Trophoblast cell (in vitro differentiated cells and primary cell): ENCODE data around the gene NR6A1.

ENCODE experiments used
- DNase-seq, 2 donors: peaks; one replicate each; pipeline ENCODE4 v3.0.0-alpha.2; 2016
- H2AFZ ChIP-seq: 2 replicates; pipeline ENCODE4 v1.6.1; 2013; ENCODE audit warnings: low read length, moderate library complexity, mild to moderate bottlenecking; ENCODE audit not compliant: insufficient read depth, poor library complexity
- H2AK5ac ChIP-seq: 2 replicates; pipeline ENCODE4 v1.6.1; 2013; ENCODE audit warnings: mild to moderate bottlenecking, low read length
- H2BK120ac ChIP-seq: 2 replicates; pipeline ENCODE4 v1.6.1; 2013; ENCODE audit warnings: low read length, mild to moderate bottlenecking, moderate library complexity; ENCODE audit not compliant: insufficient read depth, poor library complexity
- H2BK12ac ChIP-seq: 2 replicates; pipeline ENCODE4 v1.6.1; 2013; ENCODE audit warnings: mild to moderate bottlenecking, low read length, moderate library complexity
- H2BK5ac ChIP-seq: 2 replicates; pipeline ENCODE4 v1.6.1; 2013; ENCODE audit warnings: low read length, low read depth, moderate library complexity, mild to moderate bottlenecking; ENCODE audit not compliant: poor library complexity
- H3K14ac ChIP-seq: 2 replicates; pipeline ENCODE4 v1.6.1; 2013; ENCODE audit warnings: mild to moderate bottlenecking, low read length
- H3K18ac ChIP-seq: 2 replicates; pipeline ENCODE4 v1.6.1; 2013; ENCODE audit warnings: mild to moderate bottlenecking, low read length
- H3K23ac ChIP-seq: 2 replicates; pipeline ENCODE4 v1.6.1; 2013; ENCODE audit warnings: low read length
- H3K27ac ChIP-seq: 2 replicates; pipeline ENCODE4 v1.5.1; 2013; ENCODE audit warnings: low read depth, mild to moderate bottlenecking, inconsistent platforms, low read length, moderate library complexity
- H3K27me3 ChIP-seq: 2 replicates; pipeline ENCODE4 v1.6.1; 2013; ENCODE audit warnings: inconsistent platforms, mild to moderate bottlenecking, low read length, moderate library complexity; ENCODE audit not compliant: insufficient read depth
- H3K36me3 ChIP-seq, 2 experiments: 1 replicate in 1 of 2; 2 replicates in 1 of 2; pipeline ENCODE4 v1.6.1; 2013; ENCODE audit warnings: low read length in 2 of 2, mild to moderate bottlenecking in 2 of 2, moderate library complexity in 1 of 2; ENCODE audit not compliant: insufficient read depth in 2 of 2, control insufficient read depth in 1 of 2
- H3K4ac ChIP-seq: 2 replicates; pipeline ENCODE4 v1.6.1; 2013; ENCODE audit warnings: low read depth, mild to moderate bottlenecking, low read length, moderate library complexity
- H3K4me1 ChIP-seq, 2 experiments: 1 replicate in 1 of 2; 2 replicates in 1 of 2; pipeline ENCODE4 v1.6.1; 2013; ENCODE audit warnings: low read length in 2 of 2, mild to moderate bottlenecking in 2 of 2, moderate library complexity in 1 of 2; ENCODE audit not compliant: insufficient read depth in 2 of 2, control insufficient read depth in 1 of 2
- H3K4me2 ChIP-seq: 2 replicates; pipeline ENCODE4 v1.6.1; 2013; ENCODE audit warnings: inconsistent platforms, mild to moderate bottlenecking, low read length, moderate library complexity
- H3K4me3 ChIP-seq: 2 replicates; pipeline ENCODE4 v1.5.1; 2013; ENCODE audit warnings: mild to moderate bottlenecking, low read depth, low read length, inconsistent platforms
- H3K79me1 ChIP-seq: one replicate; pipeline ENCODE4 v1.6.1; 2013; ENCODE audit warnings: low read length
- H3K79me2 ChIP-seq: 2 replicates; pipeline ENCODE4 v1.6.1; 2013; ENCODE audit warnings: low read length, mild to moderate bottlenecking; ENCODE audit not compliant: control insufficient read depth, insufficient read depth, poor library complexity
- H3K9ac ChIP-seq: 2 replicates; pipeline ENCODE4 v1.6.1; 2013; ENCODE audit warnings: mild to moderate bottlenecking, low read length
- H3K9me3 ChIP-seq: 2 replicates; pipeline ENCODE4 v1.6.1; 2013; ENCODE audit warnings: low read depth, mild to moderate bottlenecking, control low read depth, inconsistent platforms, low read length; ENCODE audit not compliant: insufficient read depth
- H4K12ac ChIP-seq: 2 replicates; pipeline ENCODE4 v1.6.1; 2013; ENCODE audit warnings: low read depth, mild to moderate bottlenecking, low read length, moderate library complexity
- H4K8ac ChIP-seq: 2 replicates; pipeline ENCODE4 v1.6.1; 2013; ENCODE audit warnings: low read depth, mild to moderate bottlenecking, low read length, moderate library complexity
- H4K91ac ChIP-seq: one replicate; pipeline ENCODE4 v1.6.1; 2013; ENCODE audit warnings: low read depth, mild to moderate bottlenecking, low read length, moderate library complexity
- WGBS: extraction: QIAGEN DNeasy Blood & Tissue Kit; methylation state at CpG from one replicate; pipeline ENCODE4 v1.1.7; 2013; ENCODE audit warnings: missing lambda C conversion rate; ENCODE audit not compliant: insufficient read length, insufficient coverage; ENCODE audit errors: extremely low coverage; 5-methylcytosine and 5-hydroxymethylcytosine counted together

NR6A1 gene

DNA sequence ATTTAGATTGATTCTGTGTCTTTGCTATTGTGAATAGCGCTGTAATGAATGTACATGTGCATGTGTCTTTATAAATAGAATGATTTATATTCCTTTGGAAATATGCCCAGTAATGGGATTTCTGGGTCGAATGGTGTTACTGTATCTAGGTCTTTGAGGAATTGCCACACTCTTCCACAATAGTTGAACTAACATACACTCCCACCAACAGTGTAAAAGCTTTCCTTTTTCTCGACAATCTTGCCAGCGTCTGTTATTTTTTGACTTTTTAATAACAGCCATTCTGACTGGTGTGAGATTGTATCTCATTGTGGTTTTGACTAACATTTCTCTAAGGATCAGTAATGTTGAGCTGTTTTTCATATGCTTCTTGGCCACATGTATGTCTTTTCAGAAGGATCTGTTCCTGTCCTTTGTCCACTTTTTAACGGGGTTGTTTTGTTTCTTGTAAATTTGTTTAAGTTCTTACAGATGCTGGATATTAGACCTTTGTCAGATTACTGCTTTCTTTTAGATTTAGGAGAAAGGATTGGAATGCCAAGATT, 139.0 kb downstream of the NR6A1 start:
- Histone ChIP-seq H3K4ac (no peak overlapping the region), H2BK12ac (no peak overlapping the region), H4K12ac (no peak overlapping the region), H3K79me1 (no peaks in the 10 kb centered on the region), H3K36me3 (no peaks in the 10 kb centered on the region), H4K91ac (no peak overlapping the region), H2AK5ac (no peak overlapping the region), H2BK5ac (no peak overlapping the region), H3K79me2 (no peaks in the 10 kb centered on the region), H3K4me1 (no peaks in the 10 kb centered on the region), H4K8ac (no peak overlapping the region), H3K27ac (no peak overlapping the region), H2BK120ac (no peak overlapping the region), H3K4me2 (no peak overlapping the region), H3K14ac (no peak overlapping the region), H3K4me3 (no peak overlapping the region), H3K9me3 (no peaks in the 10 kb centered on the region), H2AFZ (no peak overlapping the region), H3K27me3 (no peaks in the 10 kb centered on the region), H3K9ac (no peak overlapping the region), H3K23ac (no peak overlapping the region), H3K18ac (no peak overlapping the region)
- no peak for DNase-seq
- no CpG with 5 or more reads among the region's 5 CpGs for WGBS

DNA sequence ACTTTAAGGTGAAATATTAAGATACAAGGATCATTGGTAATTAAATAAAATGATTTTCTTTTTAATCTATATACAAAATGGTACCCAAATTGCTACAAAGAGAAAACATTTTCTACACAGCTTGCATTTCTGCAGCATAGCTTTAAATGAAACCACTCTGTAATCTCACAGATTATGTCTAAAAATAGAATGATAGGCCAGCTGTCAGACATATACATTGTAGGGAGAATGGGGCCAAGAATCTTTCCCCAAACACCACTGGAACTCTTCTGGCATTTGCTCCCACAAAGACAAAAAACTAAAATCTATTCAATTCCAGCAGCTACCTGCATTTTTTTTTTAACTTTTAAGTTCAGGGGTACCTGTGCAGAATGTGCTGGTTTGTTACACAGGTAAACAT, 139.8 kb downstream of the NR6A1 start:
- Histone ChIP-seq H3K4ac (no peak overlapping the region), H3K79me2 (no peaks in the 10 kb centered on the region)

DNA sequence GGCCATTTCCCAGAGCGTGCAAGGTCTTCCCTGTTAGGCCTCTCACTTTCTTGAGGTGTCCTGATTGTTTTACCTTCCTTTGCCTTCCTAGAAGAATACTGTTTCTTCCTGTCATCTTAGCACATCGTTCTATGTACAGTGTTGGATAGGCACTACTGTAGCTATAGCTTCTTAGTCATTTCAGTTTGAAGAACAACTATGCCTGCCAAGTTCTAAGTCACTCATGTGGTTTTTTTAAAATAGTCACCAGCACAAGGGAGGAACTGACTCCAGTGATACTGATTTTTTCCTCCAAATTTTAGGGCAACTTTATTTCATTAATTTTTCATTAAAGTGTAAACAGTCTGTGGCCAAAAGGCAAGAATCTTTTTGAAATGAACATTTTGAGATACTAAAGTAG, 141.5 kb downstream of the NR6A1 start:
- Histone ChIP-seq H3K14ac (no peak overlapping the region), H2AK5ac (no peak overlapping the region), H2AFZ (no peak overlapping the region), H4K91ac (no peak overlapping the region), H3K4me3 (no peak overlapping the region), H3K4ac (no peak overlapping the region), H4K12ac (no peak overlapping the region), H3K36me3 (no peaks in the 10 kb centered on the region), H2BK120ac (no peak overlapping the region), H2BK12ac (no peak overlapping the region), H3K18ac (no peak overlapping the region), H3K79me1 (no peaks in the 10 kb centered on the region), H3K23ac (no peak overlapping the region), H3K9me3 (no peaks in the 10 kb centered on the region), H2BK5ac (no peak overlapping the region), H3K79me2 (no peaks in the 10 kb centered on the region), H3K9ac (no peak overlapping the region), H4K8ac (no peak overlapping the region), H3K4me1 (no peaks in the 10 kb centered on the region), H3K27me3 (no peaks in the 10 kb centered on the region), H3K27ac (no peak overlapping the region), H3K4me2 (no peak overlapping the region)
- DNase-seq = no peak
- no CpG with 5 or more reads among the region's 2 CpGs for WGBS

More for the DNA sequence above, 139.8 kb downstream of the NR6A1 start:
- no peak for DNase-seq
- Histone ChIP-seq H3K23ac (no peak overlapping the region), H3K4me2 (no peak overlapping the region), H3K27ac (no peak overlapping the region), H3K18ac (no peak overlapping the region), H3K27me3 (no peaks in the 10 kb centered on the region), H2AK5ac (no peak overlapping the region), H3K4me3 (no peak overlapping the region), H3K79me1 (no peaks in the 10 kb centered on the region), H2AFZ (no peak overlapping the region), H3K36me3 (no peaks in the 10 kb centered on the region), H3K4me1 (no peaks in the 10 kb centered on the region), H4K8ac (no peak overlapping the region), H4K91ac (no peak overlapping the region), H3K9ac (no peak overlapping the region), H2BK120ac (no peak overlapping the region), H3K14ac (no peak overlapping the region), H2BK5ac (no peak overlapping the region), H3K9me3 (no peaks in the 10 kb centered on the region), H2BK12ac (no peak overlapping the region), H4K12ac (no peak overlapping the region)

DNA sequence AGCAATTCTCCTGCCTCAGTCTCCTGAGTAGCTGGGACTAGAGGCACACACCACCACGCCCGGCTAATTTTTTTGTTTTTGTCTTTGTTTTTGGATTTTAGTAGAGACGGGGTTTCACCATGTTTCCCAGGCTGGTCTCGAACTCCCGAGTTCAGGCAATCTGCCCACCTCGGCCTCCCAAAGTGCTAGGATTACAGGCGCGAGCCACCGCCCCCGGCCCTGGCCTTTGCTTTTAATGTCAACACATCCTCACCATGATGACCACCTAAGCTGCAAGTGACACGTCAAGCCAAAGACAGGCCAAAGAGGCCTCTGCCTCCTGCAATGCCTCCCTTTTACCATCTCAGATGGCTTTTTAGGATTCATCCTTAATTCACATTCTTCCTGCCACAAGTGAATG, 142.4 kb downstream of the NR6A1 start:
- no peak overlapping the region for H3K9ac ChIP-seq

More for the DNA sequence above, 142.4 kb downstream of the NR6A1 start:
- no peak overlapping the region for H2BK120ac ChIP-seq
- no peaks in the 10 kb centered on the region for H3K9me3 ChIP-seq
- H3K18ac ChIP-seq = no peak overlapping the region
- H2BK5ac ChIP-seq = no peak overlapping the region
- peaks cover 0 to 2% of the 10 kb centered on the region in 2 experiments for H3K4me1 ChIP-seq
- no peak overlapping the region for H3K23ac ChIP-seq
- H4K12ac ChIP-seq = no peak overlapping the region
- H3K79me2 ChIP-seq = no peaks in the 10 kb centered on the region
- no peak for DNase-seq
- no peak overlapping the region for H3K4ac ChIP-seq
- no peak overlapping the region for H3K27ac ChIP-seq
- H3K27me3 ChIP-seq = no peaks in the 10 kb centered on the region
- WGBS = no CpG with 5 or more reads among the region's 11 CpGs
- H3K14ac ChIP-seq = no peak overlapping the region
- H3K4me3 ChIP-seq = no peak overlapping the region
- no peak overlapping the region for H4K8ac ChIP-seq
- no peak overlapping the region for H2BK12ac ChIP-seq
- no peak overlapping the region for H3K4me2 ChIP-seq
- H2AK5ac ChIP-seq = no peak overlapping the region
- H4K91ac ChIP-seq = no peak overlapping the region
- no peak overlapping the region for H2AFZ ChIP-seq
- no peaks in the 10 kb centered on the region for H3K36me3 ChIP-seq
- H3K79me1 ChIP-seq = no peaks in the 10 kb centered on the region
